ENCODE results near the gene MGAT4B.
A peak's percentile ranks its signal among the peaks of the same experiment; 100 is the strongest.

MGAT4B gene

GRCh38 chr5:179825655-179826182, 19.1 kb upstream of the MGAT4B start:
- no peak for DNase-seq

GRCh38 chr5:179824745-179825112, 18.1 kb upstream of the MGAT4B start:
- DNase-seq = no peak

GRCh38 chr5:179823937-179824744, 17.5 kb upstream of the MGAT4B start:
- no peak for DNase-seq

GRCh38 chr5:179822444-179822990, 15.9 kb upstream of the MGAT4B start:
- DNase-seq = no peak

GRCh38 chr5:179822059-179822432, 15.4 kb upstream of the MGAT4B start:
- DNase-seq = no peak

- peak; percentile 78 to 80 for DNase-seq
Observed at GRCh38 chr5:179821298-179822058, 14.8 kb upstream of the MGAT4B start.

- DNase-seq = peak; percentile 75 to 86
Observed at GRCh38 chr5:179820483-179821297, 14.0 kb upstream of the MGAT4B start, which contains the start of gene SQSTM1. Gene SQSTM1 (plus strand): TSS chr5:179820905. CDS start chr5:179820937, 32 bp downstream.

GRCh38 chr5:179820127-179820482, 13.4 kb upstream of the MGAT4B start:
- no peak for DNase-seq

- DNase-seq = no peak
Observed at GRCh38 chr5:179819296-179820126, 12.8 kb upstream of the MGAT4B start.

GRCh38 chr5:179818746-179819295, 12.2 kb upstream of the MGAT4B start:
- DNase-seq = peak; percentile 69 to 74

- no peak for DNase-seq
Observed at GRCh38 chr5:179817890-179818745, 11.5 kb upstream of the MGAT4B start.

GRCh38 chr5:179817470-179817840, 10.8 kb upstream of the MGAT4B start:
- no peak for DNase-seq

- no peak for DNase-seq
Observed at GRCh38 chr5:179816796-179817469, 10.3 kb upstream of the MGAT4B start.

- DNase-seq = no peak
Observed at GRCh38 chr5:179816401-179816795, 9.7 kb upstream of the MGAT4B start.

- no peak for DNase-seq
Observed at GRCh38 chr5:179815491-179816249, 9.0 kb upstream of the MGAT4B start.

- no peak for DNase-seq
Observed at GRCh38 chr5:179814090-179814489, 7.4 kb upstream of the MGAT4B start.

- no peak for DNase-seq
Observed at GRCh38 chr5:179812997-179813607, 6.4 kb upstream of the MGAT4B start.

- no peak for DNase-seq
Observed at GRCh38 chr5:179812135-179812825, 5.6 kb upstream of the MGAT4B start.
